Activated CD4-positive, alpha-beta T cell treated with anti-CD3 and anti-CD28 coated beads, Interleukin-2, Interleukin-6, amounts not matched to agents 100 ng/mL and 50 ng/mL, durations not matched to agents 16 hours and 8 hours (primary cell): Measurements from ENCODE around the gene BIRC7.
A peak's percentile ranks its signal among the peaks of the same experiment; 100 is the strongest.

ENCODE experiments used
- DNase-seq: peaks from one replicate; pipeline ENCODE4 v3.0.0-alpha.2; 2020

Gene BIRC7

DNA sequence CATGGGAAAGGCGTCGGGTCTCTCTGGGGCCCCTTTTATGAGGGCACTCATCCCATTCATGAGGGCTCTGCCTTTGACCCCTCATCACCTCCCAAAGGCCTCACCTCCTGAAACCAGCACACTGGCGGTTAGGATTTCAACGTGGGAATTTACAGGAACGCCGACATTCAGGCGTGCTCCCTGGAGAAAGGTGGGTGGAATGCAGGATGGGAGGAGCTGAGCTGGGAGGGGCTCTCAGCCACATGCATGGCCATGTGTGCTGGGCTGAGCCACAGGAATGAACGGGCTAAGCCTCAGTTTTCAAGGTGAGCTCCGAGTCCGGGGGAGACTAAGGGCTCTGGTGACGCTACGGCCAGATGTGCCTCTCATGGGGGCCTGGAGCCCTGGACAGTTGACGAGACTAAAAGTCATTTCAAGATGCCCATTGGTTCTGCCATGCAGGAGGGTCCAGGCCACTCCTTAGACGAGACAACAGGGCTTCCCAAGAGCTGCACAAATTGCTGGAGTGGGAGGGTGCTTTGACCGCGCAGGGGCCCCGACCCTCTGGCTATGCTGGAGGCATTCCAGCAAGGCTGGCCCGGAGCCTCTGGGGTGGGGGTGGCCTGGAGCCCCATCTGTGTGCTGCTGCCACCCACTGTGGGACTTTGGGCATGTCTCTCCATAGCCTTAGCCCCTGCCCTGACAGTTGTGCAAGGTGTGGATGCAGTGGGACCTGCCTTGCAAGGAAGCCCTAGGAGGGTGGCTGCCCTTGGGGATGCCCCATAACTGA lies 33.1 kb downstream of the BIRC7 start:
- no peak for DNase-seq

GRCh38 chr20:63269724-63270123 lies 34.0 kb downstream of the BIRC7 start:
- DNase-seq, result no peak

DNA sequence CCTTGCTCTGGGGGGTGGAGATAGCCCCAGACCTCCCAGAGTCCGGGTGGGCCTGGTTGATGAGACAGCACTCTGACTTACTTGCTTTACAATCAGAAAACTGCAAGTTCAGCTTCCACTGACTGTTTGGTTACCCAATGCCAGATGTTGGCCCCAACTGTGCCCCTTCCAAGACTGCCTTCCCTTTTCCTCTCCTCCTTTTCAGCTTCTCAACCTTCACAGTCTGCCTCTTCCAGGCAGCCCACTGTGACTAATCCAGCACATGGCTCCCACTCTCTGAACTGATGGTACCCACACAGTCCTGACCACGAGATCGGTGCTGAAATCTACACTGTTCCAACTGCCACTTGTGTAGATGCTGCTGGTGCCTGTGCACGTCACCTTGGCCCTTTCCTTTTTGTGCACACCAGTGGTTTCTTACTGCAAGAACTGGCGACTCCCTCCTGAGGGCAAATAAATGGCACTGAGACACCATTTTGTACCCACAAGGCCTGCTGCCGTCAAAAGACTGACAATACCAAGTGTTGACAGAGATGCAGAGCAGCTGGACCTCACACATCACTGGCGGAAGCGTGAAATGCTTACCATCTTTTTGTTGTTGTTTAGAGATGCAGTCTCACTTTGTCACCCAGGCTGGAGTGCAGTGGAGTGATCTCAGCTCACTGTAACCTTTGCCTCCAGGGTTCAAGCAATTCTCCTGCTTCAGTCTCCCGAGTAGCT lies 35.1 kb downstream of the BIRC7 start:
- no peak for DNase-seq

DNA sequence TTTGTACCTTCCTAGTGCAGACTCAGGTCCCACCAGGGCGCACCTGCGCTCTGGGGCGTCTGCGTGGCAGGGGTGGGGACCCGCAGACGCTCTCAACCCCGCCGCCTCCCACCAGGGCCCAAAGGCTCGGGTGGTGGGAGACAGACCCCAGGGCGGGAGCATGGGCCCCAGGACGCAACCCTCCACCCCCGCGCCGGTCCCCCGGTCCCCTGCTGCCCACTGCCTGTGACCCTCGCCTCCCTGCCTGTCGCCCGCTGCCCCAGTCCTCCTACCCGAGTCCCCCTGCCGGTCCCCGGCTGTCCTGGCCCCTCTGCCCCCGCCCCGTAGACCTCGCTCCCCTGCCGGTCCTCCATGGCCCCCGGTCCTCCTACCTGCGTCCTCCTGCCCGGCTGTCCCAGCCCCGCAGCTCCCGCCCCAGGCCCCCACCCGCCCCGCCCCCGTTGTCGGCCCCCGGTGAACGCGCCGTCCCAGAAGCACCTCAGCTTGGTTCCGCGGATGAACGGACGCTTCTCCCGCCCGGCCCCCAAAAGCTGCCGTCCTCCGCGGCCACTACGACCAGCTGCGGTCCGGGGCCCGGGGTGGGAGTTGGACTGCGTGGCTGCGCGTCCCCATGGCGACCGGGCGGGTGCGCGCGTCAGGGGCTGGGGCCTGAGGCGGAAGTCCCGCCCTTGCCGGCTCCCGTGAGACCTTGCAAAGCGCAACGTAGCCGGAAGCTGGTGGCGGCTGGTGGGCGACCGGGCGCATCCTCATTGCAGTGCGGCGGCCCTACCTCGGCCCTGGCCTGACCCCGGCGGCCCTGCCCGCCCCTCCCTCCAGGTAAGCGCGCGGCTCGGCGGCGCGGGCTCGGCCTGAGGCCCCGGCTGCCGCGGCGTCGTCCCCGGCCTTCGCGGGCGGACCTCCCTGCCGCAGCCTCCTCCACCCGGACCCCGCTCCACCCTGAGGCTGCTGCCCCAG lies 36.7 kb downstream of the BIRC7 start, which contains the start of gene ARFGAP1:
TSS of gene ARFGAP1 (plus strand) at position 709 of the 954 bp plus-strand sequence. CDS start 2,768 bp downstream, outside the sequence.
- DNase-seq, result peak; percentile 92

GRCh38 chr20:63273059-63273579 lies 37.4 kb downstream of the BIRC7 start:
- DNase-seq, result no peak

DNA sequence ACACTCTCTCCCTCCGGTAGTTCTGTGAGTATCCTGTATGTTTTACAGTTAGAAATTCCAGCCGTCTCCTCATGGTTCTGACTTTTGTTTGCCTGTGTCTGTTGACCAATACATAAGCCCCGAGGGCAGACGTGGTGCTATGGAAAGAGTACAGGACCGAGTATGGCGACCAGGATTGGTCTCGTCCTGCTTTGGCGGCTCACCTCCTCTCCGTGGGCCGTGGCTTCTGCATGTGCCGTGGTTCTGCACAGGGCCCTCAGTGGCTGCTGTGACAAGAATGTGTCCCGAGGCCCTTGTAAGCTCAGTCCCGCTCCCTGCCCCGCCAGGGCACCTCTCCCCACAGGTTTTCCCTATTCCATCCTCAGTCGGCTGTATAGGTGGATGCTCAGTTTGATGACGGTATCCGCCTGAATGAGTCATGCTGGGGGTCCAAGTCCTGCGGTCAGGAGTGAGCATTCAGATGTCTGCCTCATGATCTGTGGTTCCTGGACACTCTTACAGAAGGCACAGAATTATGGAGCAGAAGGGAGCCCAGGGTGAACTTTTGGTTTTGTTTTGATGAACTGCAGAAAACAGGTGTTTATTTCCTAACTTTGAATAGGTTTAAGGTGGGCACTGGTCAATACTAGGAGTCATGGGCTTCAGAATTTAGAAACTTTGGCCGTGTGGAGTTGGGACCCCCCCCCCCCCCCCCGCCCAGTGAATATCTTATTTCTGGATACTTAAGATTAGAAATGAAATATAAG lies 38.1 kb downstream of the BIRC7 start:
- no peak for DNase-seq

DNA sequence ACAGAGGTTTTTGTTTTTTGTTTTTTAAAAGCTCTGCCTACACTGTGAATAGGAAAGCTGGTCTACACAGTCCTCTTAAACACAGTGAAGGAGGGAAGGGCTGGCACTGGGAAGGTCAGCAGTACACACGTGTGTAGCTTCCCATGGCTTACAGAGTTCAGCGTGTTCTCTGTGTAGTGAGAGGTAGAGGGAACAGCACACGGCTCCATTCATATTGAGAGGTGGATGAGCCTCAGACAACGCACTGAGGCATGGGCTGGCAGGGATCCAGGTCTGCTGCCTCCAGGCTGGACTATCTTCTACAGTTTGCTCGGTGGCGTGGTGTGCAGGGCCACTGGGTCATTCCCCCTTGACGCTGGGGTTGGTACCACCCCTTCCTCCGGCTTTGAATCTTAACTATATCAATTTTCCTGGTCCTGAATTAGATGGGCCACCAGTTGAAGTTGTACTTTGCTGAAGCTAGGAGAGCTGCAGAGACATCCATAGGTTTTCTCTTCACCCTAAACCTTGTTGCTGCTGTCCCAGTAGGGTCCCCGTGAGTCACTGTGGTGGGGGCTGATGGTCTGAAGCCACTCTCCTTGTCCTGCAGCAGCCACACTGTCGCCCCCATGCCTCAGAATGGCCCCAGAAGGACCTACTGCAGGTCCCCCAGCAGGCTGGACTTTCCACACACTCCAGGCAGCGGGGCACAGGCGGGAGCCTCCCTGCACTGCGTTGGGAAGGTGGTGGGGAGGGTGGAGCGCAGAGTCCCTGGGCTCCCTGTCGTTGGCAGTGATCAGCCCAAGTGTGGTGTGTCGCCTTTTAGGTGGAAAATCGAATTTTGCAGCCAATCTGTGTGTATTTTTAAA lies 38.9 kb downstream of the BIRC7 start:
- no peak for DNase-seq

DNA sequence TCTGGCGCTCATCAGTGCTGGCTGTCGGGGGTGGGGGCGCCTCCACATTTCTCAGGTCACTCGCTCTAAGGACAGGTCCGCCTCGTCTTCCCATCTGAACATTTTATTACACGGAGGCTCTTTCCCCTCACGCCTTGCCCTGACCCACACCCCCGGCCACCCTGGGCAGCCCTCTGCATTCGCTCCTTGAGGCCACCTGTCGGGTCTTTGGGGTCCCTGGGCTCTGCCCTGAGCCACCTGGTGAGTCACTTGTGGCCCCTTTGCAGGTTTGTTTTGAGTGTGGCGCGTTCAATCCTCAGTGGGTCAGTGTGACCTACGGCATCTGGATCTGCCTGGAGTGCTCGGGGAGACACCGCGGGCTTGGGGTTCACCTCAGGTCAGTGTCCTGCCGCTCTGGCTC lies 40.1 kb downstream of the BIRC7 start:
- DNase-seq, result no peak

GRCh38 chr20:63276956-63277355 lies 41.3 kb downstream of the BIRC7 start:
- DNase-seq, result no peak

GRCh38 chr20:63277466-63278272 lies 42.0 kb downstream of the BIRC7 start:
- no peak for DNase-seq

DNA sequence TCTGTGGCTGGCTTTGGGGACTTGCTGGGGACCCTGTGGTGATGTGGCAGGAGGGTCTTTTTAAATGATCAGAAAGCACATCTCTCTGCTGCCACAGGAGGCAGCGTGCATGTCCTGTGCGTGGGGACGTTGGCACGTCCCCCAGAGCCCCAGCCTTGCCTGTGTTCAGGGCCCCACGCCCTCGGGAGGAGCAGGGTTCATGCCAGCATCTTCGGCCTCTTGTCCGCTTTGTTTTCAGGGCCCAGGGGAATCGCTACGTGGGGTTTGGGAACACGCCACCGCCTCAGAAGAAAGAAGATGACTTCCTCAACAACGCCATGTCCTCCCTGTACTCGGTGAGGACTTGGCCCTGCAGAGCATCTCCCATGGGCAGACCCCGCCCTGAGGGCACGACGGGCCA lies 43.0 kb downstream of the BIRC7 start:
- no peak for DNase-seq

DNA sequence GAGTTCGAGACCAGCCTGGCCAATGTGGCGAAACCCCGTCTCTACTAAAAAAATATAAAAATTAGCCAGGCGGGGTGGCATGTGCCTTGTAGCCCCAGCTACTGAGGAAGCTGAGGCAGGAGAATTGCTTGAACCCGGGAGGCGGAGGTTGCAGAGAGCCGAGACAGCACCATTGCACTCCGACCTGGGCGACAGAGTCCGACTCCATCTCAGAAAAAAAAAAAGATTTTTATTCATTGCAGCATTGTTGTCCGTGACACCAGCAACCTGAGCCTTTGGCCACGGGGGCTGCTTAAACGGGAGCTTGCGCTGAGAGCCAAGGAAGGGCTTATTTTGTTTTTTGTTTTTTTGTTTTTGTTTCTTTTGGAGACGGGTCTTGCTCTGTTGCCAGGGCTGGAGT lies 44.2 kb downstream of the BIRC7 start:
- no peak for DNase-seq

GRCh38 chr20:63280371-63280770 lies 44.7 kb downstream of the BIRC7 start:
- DNase-seq, result no peak

- no peak for DNase-seq
Measured at GRCh38 chr20:63280929-63281545, 45.3 kb downstream of the BIRC7 start.

DNA sequence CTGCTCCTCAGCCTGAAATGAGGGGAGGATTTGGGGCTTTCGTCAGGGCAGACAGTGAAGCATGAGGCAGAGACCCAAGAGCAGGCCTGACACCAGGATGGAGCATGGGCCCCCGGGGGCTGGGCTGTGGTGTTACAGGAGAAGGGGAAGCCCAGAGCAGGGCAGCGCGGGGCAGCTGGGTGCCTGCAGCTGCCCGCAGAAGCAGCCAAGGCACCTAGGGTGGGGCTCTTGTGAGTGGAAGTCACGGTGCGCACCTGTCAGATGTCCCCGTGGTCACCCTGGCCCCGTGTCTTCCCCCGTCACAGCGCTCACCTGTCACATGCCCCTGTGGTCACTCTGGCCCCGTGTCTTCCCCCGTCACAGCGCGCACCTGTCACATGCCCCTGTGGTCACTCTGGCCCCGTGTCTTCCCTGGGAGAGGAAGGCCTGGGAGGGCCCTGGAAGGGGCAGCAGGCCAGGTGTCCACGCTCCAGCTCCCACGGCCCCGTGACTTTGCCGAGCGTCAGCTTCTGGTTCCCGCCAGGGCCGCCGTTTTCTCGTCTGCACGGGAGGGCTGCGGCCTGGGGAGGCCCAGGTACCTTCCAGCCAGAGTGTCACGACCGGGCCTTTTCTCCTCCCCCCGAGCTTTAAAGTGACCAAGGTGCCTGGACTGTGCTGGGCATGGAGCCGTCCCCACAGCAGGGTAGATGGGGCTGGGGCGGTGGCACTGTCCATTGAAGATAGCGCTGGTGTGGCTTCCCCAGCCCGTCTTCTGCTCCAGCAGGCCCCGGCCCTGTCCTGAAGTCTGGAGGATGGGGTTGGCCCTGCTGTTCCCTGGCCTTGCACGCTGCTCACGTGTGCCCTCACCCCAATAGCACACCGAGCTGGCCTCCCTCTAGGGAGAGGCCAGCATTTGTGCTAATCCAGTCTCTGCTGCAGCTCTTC lies 46.3 kb downstream of the BIRC7 start:
- DNase-seq, result no peak

DNA sequence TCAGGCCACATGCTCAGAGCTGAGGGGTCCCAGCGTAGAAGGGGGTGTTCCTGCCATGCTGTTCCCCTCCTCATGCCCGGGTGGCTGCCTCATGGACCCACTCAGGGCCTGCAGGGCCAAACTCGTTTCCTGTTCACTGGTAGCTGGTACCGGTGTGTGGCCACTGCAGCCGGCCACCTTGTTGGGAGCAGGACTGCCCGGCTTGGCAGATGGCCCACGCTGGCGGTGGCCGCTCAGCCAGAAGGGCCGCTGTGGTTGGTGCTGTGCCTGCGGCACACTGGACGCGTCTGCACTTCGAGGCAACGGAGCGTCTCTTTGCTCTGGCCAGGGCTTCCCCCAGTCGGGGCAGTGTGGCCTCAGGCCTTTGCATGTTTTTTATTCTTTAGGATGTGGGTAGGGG lies 47.2 kb downstream of the BIRC7 start:
- DNase-seq, result no peak

DNA sequence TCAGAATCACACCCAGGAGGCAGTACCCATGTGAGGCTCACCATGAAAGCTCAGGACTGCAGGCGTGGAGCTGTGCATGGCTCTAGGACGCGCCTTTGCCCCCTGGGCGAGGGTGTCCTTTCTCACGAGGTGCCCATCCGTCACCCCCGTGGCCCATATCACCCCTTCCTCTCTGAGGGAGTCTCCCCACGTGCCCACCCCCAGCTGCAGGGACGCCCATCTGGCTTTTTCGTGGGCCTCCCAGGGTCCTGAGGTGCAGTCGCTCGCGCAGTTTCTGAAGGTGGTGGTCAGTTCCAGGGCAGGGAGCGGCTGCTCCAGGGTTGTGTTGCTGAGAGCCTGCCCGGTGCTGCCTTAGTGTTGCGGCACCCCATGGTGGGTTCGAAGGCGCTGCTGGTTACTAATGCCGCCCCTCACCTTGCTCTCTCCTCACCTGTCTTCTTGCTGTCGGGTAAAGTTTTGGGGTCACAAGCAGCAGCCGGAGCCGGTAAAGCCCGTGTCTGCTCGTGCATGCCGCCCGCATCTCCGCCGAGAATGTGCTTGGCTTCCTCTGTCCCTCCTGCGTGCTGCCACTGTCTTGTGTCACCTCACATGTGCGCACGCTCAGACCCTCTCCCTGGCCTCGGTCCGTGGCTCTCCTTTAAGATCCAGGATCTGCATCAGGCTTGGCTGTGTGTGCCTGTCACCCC lies 47.8 kb downstream of the BIRC7 start:
- no peak for DNase-seq

DNA sequence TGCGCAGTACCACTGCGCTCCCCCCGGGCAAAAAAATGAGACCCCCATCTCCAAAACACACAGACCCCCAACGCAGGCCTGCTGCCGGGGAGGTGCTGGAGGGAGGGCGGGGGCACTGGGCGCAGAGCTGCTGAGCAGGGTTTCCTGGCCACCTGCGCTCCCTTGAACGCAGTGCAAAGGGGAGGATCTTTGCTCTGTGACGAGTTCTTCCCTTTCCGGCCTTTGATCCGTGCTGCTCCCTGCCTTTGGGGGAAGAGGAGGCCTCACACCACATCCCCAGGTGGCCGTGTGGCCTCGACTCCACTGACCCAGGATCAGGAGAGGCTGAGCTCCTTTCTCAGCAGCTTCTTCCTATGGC lies 48.4 kb downstream of the BIRC7 start:
- DNase-seq, result peak; percentile 29
